Skin epidermis (tissue), 12 donors: ENCODE measurements around the gene GALNT18.

Experiments
- H3K27ac ChIP-seq, 21 experiments: fragments of 200-600 bp; sonication (generic) in 11 of 21; one replicate each; pipeline ENCODE4 v1.5.0; 2020; ENCODE audit warnings: mild to moderate bottlenecking in 3 of 21, inconsistent platforms in 2 of 21, moderate library complexity in 2 of 21
- H3K4me3 ChIP-seq, 7 experiments: fragments of 200-600 bp; sonication (generic) in 2 of 7; one replicate each; pipeline ENCODE4 v1.5.0; 2020; ENCODE audit warnings: inconsistent platforms in 2 of 7, mild to moderate bottlenecking in 2 of 7, moderate library complexity in 1 of 7

GALNT18 gene

DNA sequence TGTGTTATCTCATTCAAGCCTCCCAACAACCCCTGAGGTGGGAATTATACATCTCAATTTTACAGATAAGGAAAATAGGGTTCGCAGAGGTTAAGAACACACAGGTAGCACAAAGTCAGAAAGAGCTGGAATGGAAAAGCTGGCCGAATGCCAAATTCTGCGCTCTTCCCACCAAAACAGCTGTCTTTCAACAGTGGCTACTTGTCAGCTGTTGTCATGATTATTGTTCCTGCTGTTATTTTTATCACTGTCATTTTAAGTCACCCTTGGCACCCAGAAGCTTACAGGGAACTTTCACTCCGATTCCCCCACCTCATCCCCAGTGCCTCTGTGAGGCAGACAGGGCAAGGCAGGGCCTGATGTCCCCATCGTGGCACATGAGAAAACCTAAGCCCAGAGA lies 194.3 kb downstream of the GALNT18 start:
- Histone ChIP-seq H3K4me3 (no peak overlapping the region), H3K27ac (peak overlapping the region in 2 of 21 experiments; percentile 37 to 54)

DNA sequence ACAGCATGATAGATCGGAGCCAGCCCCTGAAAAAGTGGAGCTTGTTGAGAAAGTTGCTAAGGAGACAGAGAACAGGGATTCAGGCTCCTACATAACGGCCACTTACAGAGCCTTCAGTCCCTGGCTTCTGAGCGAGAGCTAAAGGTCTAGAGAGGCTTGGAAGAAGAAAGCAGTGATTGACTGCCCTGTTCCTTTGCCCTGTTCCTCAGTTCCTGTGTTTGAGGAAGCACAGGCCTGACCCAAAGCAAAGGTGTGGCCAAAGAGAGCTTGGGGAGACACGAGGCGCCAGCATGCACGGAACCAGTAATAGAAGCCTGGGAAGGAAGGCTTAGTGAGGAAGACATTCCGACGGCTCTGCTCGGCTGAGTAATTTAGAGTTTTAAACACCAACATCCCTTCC lies 194.7 kb downstream of the GALNT18 start:
- H3K27ac ChIP-seq: peak overlapping the region in 4 of 21 experiments; percentile 18 to 54 (median 38)

DNA sequence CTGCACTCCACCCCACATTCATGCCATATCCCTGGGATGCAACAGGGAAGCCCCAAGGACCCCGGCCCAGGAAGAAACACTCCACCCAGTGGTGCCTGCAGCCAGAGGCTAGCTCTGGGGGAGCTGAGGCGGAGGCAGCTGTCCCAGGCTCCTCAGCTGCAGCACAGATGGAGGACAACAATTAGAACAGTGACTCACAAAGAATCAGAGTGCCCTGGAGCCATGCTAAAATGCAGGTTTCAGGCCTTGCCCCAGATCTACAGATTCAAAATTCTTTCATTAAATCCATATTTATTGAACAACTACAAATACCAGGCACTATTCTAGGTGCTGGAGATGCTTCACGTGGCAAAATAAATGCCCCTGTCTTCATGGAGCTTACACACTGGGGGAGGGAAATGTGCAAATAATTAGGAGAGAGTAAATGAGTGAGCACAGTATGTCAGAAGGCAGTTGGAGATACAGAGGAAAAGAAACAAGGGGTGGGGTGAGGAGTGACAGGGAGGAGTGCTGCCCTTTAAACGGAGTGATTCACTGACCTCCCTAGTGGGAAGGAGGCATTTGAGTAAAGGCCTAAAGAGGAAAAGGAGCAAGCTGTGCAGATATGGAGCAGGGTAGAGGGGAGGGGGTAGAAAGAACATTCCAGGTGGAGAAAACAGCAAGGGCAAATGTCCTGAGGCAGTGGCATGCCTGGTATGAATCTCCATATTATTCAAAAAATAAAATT lies 195.4 kb downstream of the GALNT18 start:
- Histone ChIP-seq H3K4me3 (no peak overlapping the region), H3K27ac (peak overlapping the region in 5 of 21 experiments; percentile 2 to 54 (median 18))

More for the DNA sequence above, 194.7 kb downstream of the GALNT18 start:
- no peak overlapping the region for H3K4me3 ChIP-seq

DNA sequence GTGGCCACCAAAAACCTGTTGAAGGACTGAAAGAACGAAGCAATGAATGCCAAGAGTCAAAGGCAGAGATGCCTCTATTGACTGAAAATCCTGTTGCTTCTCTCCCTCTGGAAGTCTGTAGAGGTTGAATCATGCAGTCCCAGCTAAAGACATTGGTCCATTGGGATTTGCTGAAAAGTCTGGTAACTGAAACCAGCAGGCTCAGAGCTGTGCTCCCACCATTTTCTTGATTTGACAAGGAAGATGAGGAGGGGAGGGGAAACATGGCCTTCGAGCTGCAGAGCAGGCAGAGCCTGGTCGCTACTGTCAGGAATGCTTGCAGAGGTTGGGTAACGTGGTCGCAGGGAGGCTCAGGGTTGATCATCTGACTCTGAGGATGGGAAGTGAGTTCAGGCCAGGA lies 196.0 kb downstream of the GALNT18 start:
- Histone ChIP-seq H3K27ac (peak overlapping the region in 2 of 21 experiments; percentile 2 to 17), H3K4me3 (no peak overlapping the region)

DNA sequence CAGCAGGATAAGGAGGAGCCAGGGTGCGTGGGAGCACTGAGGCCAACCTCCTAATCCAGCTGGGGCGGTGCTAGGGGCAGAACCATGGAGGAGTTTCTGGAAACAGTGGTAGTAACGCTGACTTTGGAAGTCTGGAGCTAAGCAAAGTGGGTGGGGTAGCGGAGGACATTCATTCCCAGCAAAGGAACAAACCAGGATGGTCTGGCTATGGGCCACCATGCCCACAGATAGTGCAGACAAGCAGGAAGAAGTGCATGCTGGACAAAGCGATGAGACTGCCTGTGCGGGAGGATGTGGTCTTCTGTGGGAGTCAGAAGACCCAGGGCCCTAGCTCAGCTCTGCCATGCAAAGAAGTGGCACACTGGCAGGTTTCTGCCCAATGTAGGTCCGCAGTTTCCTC lies 197.1 kb downstream of the GALNT18 start:
- Histone ChIP-seq H3K4me3 (no peak overlapping the region), H3K27ac (no peak overlapping the region)

DNA sequence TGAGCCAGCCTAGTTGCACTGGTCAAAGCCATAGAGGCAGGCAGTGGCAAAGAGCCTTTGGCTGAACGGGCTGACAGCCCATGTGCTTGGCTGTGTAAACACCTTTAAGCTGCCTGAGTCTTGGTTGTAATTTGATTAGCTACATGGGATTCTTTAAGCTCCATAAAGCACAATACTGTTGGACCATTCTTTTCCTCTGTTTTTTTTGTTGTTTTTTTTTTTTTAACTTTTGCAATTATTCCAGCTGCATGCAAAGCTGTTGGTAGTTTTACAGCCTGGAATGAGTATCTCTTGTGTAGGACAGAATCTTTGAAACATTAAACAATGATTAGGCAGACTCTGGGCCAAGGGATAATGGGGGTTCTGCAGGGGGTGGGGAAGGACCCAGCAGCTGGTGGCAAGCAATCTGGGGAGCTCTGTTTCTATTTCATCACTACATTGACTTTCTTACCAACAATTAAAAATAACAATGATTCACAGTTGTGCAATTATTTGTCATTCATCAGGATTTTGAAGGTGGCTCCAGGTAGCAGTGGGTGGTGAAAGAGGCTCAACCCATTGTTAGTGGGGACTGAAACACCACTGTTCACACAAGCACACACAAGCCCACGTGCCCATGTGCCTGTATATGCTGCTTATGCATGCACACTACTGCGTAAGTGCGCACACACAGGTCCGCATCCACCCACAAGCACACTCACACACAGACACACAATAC lies 199.2 kb downstream of the GALNT18 start:
- Histone ChIP-seq H3K27ac (no peak overlapping the region), H3K4me3 (no peak overlapping the region)

DNA sequence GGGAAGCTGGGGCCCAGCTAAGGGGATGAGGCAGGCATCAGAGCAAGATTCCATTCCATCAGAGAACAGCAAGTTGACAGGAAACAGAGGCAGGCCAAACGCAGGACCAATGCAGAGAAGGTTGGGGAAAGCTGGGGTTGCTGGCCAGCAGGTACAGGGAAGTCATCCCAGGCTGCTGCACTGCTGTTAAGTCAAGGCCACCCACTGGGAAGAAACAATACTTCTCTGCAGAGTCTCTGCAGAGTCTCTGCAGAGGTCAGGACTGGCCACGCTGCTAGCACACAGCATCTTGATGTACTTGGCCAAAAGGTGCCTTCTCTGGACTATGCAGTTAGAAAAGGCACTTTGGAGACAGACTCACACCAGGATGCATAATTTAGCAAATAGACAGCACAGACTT lies 200.3 kb downstream of the GALNT18 start:
- no peak overlapping the region for H3K27ac ChIP-seq

DNA sequence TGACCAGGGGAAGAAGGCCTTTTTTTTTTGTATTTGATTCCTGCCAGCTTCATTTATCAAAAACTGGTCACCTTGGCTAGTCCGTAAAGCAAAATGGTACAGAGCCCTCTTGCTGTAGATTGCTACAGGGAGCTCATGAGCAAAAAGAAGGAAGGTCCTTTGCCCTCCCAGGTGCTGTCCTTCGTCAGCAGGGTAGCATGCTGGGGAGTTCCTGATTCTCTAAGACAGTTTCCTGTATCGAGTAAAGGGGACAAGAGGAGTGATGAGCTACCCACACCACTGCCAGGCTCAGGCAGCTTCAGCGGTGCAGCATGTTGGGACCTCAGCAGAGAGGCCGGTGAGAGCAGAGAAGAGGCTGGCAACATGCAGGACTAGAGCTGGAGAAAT lies 200.9 kb downstream of the GALNT18 start:
- Histone ChIP-seq H3K27ac (peak overlapping the region in 1 of 21 experiments; percentile 16), H3K4me3 (no peak overlapping the region)

More for the DNA sequence above, 200.3 kb downstream of the GALNT18 start:
- no peak overlapping the region for H3K4me3 ChIP-seq

DNA sequence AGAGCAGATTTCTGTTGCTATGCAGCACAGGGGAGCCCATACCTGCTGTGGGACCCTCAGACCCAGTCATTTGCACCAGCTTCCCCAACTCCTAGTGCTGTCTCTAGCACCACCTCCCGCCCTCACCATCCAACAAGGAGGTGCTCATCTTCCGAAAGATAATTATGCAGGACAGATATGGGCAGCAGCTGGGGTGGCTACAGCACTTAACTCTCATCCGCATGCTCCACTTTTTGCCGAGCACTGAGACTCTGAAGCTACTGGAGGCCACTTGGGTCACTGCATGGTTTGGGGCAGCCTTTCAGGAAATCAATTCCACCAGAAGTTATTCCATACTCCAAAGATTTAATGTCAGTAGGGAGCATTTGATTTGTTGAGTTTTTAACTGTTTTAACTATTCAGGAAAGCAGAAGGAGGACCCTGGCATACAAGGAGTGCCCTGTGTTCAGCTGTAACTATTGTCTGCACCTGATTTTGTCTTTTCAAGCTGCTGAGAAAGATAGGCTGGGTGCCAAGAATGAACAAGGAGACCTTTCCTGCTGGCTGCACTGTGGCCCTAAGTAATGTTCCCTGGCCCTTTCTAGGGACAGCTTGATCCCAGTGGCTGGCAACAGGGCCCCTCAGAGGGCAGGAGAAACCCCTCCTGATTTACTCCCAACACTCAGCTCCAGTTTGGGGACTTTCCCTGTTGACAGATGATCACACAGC lies 201.5 kb downstream of the GALNT18 start:
- no peak overlapping the region for H3K27ac ChIP-seq
- no peak overlapping the region for H3K4me3 ChIP-seq

DNA sequence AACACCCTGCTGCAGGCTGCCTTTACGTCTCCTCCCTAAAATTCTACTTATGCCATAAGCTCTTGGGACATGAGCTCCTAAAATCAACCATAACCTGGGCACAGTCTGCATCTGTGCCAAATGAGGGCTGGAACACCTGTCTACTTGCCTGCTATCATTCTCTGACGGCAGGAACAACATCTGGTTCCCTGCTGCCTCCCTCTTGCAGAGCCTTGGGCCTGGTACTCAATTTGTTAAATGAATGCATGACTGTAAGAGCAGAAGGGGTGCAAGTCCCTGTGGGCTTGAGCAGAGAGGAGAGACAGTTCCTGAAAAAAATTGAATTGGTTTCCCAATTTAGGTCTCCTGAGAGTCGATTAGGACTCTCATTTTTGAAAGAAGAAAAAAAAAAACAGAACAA lies 202.1 kb downstream of the GALNT18 start:
- H3K27ac ChIP-seq: no peak overlapping the region
- no peak overlapping the region for H3K4me3 ChIP-seq

DNA sequence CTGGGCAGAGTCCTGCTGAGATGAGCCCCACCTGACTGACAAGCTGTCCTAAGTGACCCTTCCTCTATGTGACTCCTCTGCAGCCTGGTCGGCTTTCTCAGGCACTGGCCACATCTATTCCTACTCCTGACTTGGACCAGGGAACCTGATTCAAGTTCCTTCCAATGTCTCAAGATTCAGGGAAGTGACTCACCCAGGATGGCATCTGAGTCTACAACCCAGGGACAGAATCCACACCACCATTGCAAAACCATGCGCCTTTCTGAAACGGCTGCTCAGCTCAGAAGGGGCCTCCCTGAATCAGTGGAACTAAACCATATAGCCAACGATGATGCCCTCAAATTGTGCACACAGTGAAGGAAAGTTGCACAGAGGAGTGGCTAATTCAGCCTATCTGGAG lies 204.9 kb downstream of the GALNT18 start:
- Histone ChIP-seq H3K4me3 (no peak overlapping the region), H3K27ac (no peak overlapping the region)

DNA sequence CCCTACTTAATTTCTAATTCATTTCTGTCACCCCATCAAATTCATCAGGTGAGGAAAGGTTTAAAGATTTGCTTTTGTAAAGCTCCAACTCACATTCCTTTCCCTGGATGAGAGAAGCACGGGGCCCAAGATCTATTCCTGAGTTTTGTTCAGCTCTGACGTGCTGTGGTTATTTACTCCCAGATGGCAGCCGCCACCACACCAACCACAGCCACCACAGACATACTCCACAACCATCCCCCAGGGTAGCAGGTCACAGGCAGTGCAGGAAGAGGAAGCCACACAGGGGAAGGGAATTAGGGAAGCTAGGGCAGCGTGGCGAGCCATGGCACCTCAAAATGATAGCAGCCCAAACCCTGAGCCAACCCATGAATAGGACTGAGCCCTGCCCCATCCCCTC lies 205.3 kb downstream of the GALNT18 start:
- Histone ChIP-seq H3K27ac (no peak overlapping the region), H3K4me3 (no peak overlapping the region)

DNA sequence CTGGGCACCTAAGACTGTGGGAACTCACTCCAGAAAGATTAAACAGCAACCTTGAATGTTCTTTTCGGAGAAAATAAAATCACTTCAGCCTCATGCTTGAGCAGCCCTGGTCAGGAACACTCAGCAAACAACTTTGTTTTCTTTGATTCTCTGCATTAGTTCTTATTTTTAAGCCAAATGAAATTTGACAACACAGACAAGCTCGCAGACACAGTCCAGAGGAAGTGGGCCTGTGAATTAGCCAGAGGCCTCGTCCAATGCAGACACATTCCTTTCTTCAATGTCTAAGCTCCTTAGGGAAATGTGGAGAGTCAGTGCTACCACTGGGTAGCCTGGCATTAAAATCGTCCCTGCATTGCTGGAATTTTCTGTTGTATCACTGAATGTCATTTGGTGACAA lies 205.9 kb downstream of the GALNT18 start:
- Histone ChIP-seq H3K27ac (no peak overlapping the region), H3K4me3 (no peak overlapping the region)

DNA sequence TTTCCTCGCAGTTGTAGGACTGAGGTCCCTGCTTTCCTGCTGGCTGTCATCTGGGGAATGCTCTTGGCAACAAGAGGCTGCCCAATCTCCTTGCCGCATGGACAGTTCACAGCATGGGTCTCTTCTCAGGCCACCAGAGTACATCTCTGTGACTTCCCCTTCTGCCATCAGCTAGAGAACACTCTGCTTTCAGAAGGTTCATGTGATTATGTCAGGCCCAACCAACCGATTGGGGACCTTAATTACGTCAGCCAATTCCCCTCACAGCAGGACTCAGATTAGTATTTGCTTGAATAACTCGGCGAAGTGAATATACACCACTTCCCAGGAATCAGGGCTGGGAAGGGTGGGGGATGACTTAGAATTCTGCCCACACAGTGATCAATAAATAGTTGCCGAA lies 206.8 kb downstream of the GALNT18 start:
- H3K27ac ChIP-seq: no peak overlapping the region
- no peak overlapping the region for H3K4me3 ChIP-seq

DNA sequence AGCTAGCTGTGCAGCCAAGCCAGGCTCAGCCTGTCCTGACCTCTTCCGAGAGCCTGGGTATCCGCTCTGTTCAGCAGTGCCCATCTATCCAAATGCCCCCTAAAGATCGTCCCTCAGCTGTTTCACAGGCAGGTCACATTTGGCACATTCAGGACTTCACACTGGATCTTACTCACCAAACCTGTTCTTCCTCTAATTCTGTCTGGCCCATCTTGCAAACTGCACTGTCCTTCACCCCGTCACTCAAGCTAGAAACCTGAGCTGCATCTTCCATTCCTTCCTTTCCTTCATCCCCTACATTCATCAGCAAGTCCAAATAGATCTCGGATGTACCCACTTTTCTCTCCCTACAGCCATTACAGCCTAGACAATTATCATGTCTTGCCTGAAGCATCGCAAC lies 208.0 kb downstream of the GALNT18 start:
- no peak overlapping the region for H3K4me3 ChIP-seq

DNA sequence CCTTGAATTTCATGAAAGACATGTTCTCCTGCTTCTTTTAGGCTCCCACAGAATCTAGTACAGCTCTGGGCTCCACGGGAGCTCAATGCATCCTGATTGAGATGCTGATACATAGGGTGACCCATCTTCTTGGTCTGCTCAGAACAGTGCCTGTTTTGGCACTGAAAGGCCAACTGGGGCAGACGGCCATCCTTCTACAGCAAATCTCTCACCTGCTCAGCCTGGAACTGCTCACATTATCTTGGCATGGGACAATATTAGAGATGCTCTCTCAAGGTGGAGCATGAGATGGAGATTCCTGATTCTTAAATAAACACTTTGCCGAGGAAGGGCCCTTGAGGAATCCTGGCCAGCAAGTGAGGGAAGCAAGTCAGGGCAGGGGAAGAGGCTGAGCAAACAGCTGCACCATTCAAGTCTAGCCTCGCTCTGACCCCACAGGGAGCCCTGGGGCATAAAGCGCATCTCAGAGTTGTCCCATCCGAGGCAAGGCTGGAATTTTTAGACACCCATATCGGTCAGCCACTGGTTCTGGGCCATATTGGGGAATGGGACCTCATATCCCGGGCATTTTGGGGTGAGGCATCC lies 210.3 kb downstream of the GALNT18 start:
- Histone ChIP-seq H3K27ac (no peak overlapping the region), H3K4me3 (no peak overlapping the region)

More for the DNA sequence above, 208.0 kb downstream of the GALNT18 start:
- no peak overlapping the region for H3K27ac ChIP-seq

DNA sequence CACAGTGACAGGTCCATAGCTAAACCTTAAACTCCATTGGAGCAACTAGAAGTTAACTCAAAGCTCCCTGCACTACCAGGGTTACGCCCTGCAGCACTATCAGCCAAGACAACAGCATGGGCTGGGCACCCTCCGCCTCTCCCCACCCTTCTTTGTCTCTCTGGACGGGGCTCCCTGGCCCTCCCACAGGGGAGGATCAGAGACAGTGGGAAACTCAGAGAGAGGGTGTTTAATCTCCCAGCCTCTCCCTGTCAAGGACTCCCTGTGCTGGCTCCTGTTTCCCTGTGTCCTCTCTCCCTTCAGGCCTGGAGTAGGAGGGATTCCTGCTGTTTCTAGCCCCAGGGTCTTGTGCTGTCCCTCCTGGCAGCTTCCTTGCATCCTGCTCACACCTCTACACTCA lies 211.9 kb downstream of the GALNT18 start:
- no peak overlapping the region for H3K27ac ChIP-seq
- no peak overlapping the region for H3K4me3 ChIP-seq

DNA sequence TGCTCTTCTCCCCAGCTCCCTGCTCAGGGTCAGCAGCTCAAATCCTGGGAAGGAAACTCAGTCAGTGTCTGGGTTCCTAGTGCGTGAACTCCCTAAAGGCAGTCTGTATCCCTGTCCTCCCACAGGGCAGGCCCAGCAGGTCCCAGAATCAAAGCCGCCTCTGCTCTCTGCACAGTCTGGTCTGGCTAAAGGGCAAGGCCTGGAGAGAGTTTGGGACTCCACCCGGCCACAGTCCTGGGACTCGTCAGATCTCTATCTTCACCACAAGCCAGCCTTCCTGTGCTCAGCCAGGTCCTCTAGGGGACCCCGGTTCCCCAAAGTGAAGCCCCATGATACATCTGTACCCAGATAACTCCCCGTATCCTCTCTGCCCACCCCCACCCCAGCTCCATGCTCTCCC lies 212.6 kb downstream of the GALNT18 start:
- H3K4me3 ChIP-seq: no peak overlapping the region
- H3K27ac ChIP-seq: peak overlapping the region in 2 of 21 experiments; percentile 2 to 10

DNA sequence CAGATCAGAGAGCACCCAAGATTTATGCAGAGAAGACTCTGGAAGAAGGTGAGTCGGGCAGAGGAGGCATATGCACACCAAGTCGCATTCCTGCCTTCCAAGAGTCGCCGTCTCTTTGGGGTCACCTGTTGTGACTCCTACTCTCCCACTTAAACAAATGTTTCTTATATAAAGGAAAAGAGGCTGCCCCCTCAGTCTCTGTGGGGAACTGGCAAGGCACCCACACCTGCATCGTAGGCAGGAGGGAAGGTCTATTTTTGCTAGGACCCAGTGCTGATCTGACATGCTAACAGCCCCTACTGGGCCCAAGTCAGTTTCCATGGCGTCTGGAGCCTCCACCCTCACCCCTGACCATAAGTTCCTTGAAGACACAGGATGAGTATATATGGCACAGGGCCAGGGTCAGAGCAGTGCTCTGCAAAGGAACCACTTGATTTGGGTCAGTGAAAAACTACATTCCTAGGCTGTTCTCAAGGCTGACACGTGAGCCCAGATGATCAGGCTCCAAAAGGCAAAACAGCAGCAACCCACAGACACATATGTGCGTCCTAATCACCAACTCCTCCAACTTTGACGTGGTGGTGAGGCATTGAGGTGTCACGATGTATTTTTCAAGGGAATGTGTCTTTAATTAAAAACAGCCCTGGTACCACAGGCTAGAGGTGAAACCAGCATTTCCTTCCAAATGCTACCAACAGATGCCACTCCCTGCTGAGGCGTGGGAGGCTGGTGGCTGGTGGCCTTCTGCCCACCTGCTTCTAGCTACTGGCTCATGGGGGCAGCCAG lies 213.2 kb downstream of the GALNT18 start:
- Histone ChIP-seq H3K27ac (peak overlapping the region in 2 of 21 experiments; percentile 2 to 10), H3K4me3 (no peak overlapping the region)

DNA sequence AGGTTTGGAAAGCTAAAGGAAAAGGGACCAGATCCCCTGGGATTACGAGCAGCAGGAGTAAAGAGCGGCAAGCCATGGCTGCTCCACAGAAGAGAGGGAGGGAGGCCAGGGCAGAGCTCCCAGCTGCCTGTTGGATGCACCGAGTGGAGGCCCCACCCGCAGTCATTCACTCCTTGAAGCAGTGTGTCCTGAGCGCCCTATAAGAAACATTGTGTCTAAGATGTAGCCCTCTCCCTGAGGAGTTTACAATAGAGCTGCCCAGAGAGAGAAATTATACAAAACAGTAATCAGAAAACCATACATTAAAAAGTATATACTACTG lies 214.1 kb downstream of the GALNT18 start:
- H3K4me3 ChIP-seq: no peak overlapping the region
- H3K27ac ChIP-seq: no peak overlapping the region
